ENCODE measurements around the gene NCAPH2.

NCAPH2 gene

GRCh38 chr22:50463188-50463900, 44.7 kb upstream of the NCAPH2 start:
- TF ChIP-seq, protein P1, sequence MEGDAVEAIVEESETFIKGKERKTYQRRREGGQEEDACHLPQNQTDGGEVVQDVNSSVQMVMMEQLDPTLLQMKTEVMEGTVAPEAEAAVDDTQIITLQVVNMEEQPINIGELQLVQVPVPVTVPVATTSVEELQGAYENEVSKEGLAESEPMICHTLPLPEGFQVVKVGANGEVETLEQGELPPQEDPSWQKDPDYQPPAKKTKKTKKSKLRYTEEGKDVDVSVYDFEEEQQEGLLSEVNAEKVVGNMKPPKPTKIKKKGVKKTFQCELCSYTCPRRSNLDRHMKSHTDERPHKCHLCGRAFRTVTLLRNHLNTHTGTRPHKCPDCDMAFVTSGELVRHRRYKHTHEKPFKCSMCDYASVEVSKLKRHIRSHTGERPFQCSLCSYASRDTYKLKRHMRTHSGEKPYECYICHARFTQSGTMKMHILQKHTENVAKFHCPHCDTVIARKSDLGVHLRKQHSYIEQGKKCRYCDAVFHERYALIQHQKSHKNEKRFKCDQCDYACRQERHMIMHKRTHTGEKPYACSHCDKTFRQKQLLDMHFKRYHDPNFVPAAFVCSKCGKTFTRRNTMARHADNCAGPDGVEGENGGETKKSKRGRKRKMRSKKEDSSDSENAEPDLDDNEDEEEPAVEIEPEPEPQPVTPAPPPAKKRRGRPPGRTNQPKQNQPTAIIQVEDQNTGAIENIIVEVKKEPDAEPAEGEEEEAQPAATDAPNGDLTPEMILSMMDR (IDR thresholded peaks at IDR 0.05; ENCODE audit: control extremely low read depth, extremely low read depth, low read depth, missing control alignments) = no peak
- CTCF ChIA-PET = no interaction called here
- no peak for DNase-seq (ENCODE audit: extremely low spot score)
- POLR2A ChIA-PET = no interaction called here

- TF ChIP-seq, protein P1 (IDR thresholded peaks at IDR 0.05; ENCODE audit: control extremely low read depth, extremely low read depth, low read depth, missing control alignments) = no peak
- DNase-seq (ENCODE audit: extremely low spot score) = no peak
- ChIA-PET CTCF (no interaction called here), POLR2A (interaction anchor here (0.7 kb wide), 1 partner anchor 161 kb away, joined by 4 read pairs; no protein-coding TSS in a partner anchor)
Observed at GRCh38 chr22:50464451-50464850, 43.6 kb upstream of the NCAPH2 start.

DNA sequence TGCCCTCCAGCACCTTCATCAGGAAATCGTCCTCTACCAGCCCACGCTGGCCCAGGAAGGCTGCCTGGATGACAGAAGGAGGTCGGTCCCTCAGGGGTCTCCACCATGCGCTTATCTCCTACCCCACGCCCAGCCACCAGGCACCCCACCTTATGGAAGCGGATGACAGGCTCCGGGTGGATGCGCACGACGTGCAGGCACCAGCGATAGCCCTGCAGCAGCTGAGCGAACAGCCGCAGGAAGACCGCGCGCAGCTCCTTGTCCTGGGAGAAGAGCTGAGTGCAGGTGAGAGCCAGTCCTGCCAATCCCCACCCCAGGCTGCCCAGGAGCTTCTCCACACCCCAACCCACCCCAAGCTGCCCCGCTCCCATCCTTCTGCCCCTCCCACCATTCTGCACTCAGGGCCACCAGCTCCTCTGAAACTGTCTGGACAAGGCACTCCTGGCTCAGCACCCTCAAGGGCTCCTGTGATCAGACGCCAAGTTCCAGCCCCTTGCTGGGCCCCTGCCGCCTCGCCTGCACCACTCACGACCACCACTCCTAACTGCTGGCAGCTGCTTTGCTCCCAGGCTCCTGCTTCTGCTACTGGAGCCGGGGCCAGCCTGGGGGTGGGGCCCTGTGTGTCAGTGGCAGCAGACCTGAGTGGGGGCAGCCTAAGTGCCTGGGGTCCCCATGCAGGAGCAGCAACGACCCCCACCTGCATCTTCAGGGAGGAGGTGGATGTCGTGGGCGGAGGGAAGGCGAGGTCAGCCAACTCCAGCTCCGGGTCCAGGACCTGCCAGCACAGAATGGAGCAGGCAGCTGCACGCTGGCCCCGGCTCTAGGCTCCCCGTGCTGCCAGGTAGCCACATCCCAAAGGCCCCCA, 42.7 kb upstream of the NCAPH2 start:
- DNase-seq (ENCODE audit: extremely low spot score) = no peak
- ChIA-PET CTCF (interaction anchor here (1.2 kb wide), 1 partner anchor 9 kb away, joined by 3 read pairs; no protein-coding TSS in a partner anchor), POLR2A (interaction anchor here (0.7 kb wide), 1 partner anchor 162 kb away, joined by 4 read pairs; no protein-coding TSS in a partner anchor)
- TF ChIP-seq, protein P1 (IDR thresholded peaks at IDR 0.05; ENCODE audit: control extremely low read depth, extremely low read depth, low read depth, missing control alignments) = no peak

DNA sequence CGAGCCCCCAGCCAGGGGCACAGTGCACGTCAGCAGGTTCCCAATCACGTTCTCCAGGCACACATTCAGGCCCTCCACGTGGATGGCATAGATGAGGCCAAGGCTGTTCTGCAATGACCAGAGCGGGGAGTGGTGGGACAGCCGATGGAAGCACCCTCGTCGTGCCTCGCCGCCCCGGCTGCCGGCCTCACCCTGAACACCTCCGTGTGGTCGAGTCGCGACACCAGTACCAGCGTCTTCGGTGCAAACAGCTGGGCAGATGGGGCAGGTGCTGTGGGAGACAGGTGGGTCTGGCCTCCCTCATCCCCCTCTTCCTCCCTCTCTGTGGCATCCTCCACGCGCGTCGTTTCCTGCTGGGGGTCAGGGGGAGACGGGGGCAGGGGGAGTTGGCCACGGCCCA, 40.7 kb upstream of the NCAPH2 start:
- ChIA-PET CTCF (interaction anchor here (1.9 kb wide), 1 partner anchor 30 kb away, joined by 12 read pairs; no protein-coding TSS in a partner anchor), POLR2A (no interaction called here)
- no peak for DNase-seq (ENCODE audit: extremely low spot score)
- TF ChIP-seq, protein P1 (IDR thresholded peaks at IDR 0.05; ENCODE audit: control extremely low read depth, extremely low read depth, low read depth, missing control alignments) = no peak

- TF ChIP-seq, protein P1 (IDR thresholded peaks at IDR 0.05; ENCODE audit: control extremely low read depth, extremely low read depth, low read depth, missing control alignments) = no peak
- ChIA-PET POLR2A (no interaction called here), CTCF (interaction anchor here (1.3 to 1.9 kb wide), 3 partner anchors 30 to 58 kb away, joined by 4 to 12 read pairs (median 7); partner anchors contain the start of gene SCO2)
- DNase-seq (ENCODE audit: extremely low spot score) = no peak
Observed at GRCh38 chr22:50467773-50468440, 40.1 kb upstream of the NCAPH2 start.

DNA sequence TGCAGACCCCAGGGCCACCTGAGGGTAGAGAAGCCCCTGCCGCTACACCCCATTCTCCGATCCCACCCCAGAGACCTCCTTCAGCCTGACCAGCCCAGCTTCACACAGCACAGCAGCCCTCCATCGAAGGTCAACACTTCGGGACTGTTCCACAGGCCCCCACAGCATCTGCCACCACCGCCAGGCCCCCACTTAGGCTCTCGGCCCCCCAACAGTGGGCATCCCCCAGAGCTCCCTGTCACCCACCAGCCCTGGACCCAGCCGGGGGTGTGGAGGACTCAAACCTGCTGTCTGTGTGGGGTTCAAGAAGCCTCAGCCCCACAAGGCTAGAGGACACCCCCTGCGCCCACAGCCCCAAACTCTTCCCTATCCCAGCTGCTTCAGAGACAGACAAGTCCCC, 39.4 kb upstream of the NCAPH2 start:
- ChIA-PET CTCF (interaction anchor here (1.3 to 1.9 kb wide), 3 partner anchors 29 to 57 kb away, joined by 4 to 12 read pairs (median 7); partner anchors contain the start of gene SCO2), POLR2A (no interaction called here)
- no peak for DNase-seq (ENCODE audit: extremely low spot score)
- TF ChIP-seq, protein P1 (IDR thresholded peaks at IDR 0.05; ENCODE audit: control extremely low read depth, extremely low read depth, low read depth, missing control alignments) = no peak

All from GM10248 (cell line).